ENCODE results near the gene KCNE5.
"Not testable (repeated sequence)": the region's sequence is repeated elsewhere in the genome, so short reads cannot be mapped to it uniquely, and the experiment has no call there.

KCNE5 gene

GRCh38 chrX:109624641-109625616 lies at the start of gene KCNE5:
Gene KCNE5, minus strand, starts transcription at chrX:109625172. Its CDS starts 152 bp downstream, at chrX:109625020.
- no peak within 1 kb of the TSS for H3K4me3 ChIP-seq (replicated peaks in 1 of 2; ENCODE audit: low read depth in 2 of 2, low read length in 2 of 2)
- no peak for TF ChIP-seq CTCF (IDR thresholded peaks at IDR 0.05; ENCODE audit: low read depth, low read length)
- DNase-seq (ENCODE audit: low read depth in 2 of 2): no peak

GRCh38 chrX:109672239-109672638 lies 47.3 kb upstream of the KCNE5 start:
- no peak for DNase-seq (ENCODE audit: low read depth in 2 of 2)
- TF ChIP-seq CTCF (IDR thresholded peaks at IDR 0.05; ENCODE audit: low read depth, low read length): no peak
- H3K4me3 ChIP-seq (replicated peaks in 1 of 2; ENCODE audit: low read depth in 2 of 2, low read length in 2 of 2): no peak overlapping the region

- DNase-seq (ENCODE audit: low read depth in 2 of 2); H3K4me3 ChIP-seq (replicated peaks in 1 of 2; ENCODE audit: low read depth in 2 of 2, low read length in 2 of 2): not testable (repeated sequence)
These were observed 46.2 kb upstream of the KCNE5 start for GRCh38 chrX:109671170-109671569.

- H3K4me3 ChIP-seq (replicated peaks in 1 of 2; ENCODE audit: low read depth in 2 of 2, low read length in 2 of 2): no peak overlapping the region
- no peak for DNase-seq (ENCODE audit: low read depth in 2 of 2)
- TF ChIP-seq CTCF (IDR thresholded peaks at IDR 0.05; ENCODE audit: low read depth, low read length): no peak
These were observed 43.0 kb upstream of the KCNE5 start for GRCh38 chrX:109667986-109668385.

- DNase-seq (ENCODE audit: low read depth in 2 of 2): peak; percentile 5 to 32
- TF ChIP-seq CTCF (IDR thresholded peaks at IDR 0.05; ENCODE audit: low read depth, low read length): no peak
- no peak overlapping the region for H3K4me3 ChIP-seq (replicated peaks in 1 of 2; ENCODE audit: low read depth in 2 of 2, low read length in 2 of 2)
These were observed 35.6 kb upstream of the KCNE5 start for GRCh38 chrX:109660435-109661143.

GRCh38 chrX:109658391-109658790 lies 33.4 kb upstream of the KCNE5 start:
- H3K4me3 ChIP-seq (replicated peaks in 1 of 2; ENCODE audit: low read depth in 2 of 2, low read length in 2 of 2): no peak overlapping the region
- DNase-seq (ENCODE audit: low read depth in 2 of 2): no peak
- TF ChIP-seq CTCF (IDR thresholded peaks at IDR 0.05; ENCODE audit: low read depth, low read length): no peak

GRCh38 chrX:109657364-109657763 lies 32.4 kb upstream of the KCNE5 start:
- DNase-seq (ENCODE audit: low read depth in 2 of 2); H3K4me3 ChIP-seq (replicated peaks in 1 of 2; ENCODE audit: low read depth in 2 of 2, low read length in 2 of 2): not testable (repeated sequence)
